T-helper 2 cell treated with Interferon-gamma antibody and Interleukin-4, amounts not matched to agents 5 μg/mL and 100 μg/mL, for 36 hours (primary cell): ENCODE data around the gene PCDHB15.
"Not testable (repeated sequence)": the region's sequence is repeated elsewhere in the genome, so short reads cannot be mapped to it uniquely, and the experiment has no call there.

Experiments used
- DNase-seq: peaks from one replicate; pipeline ENCODE4 v3.0.0; 2021; ENCODE audit warnings: low spot score
- H3K27ac Mint-ChIP-seq: one replicate; pipeline ENCODE4 v1.8.0; 2021; ENCODE audit warnings: mild to moderate bottlenecking, mixed read lengths
- H3K27me3 Mint-ChIP-seq: one replicate; pipeline ENCODE4 v1.8.0; 2021; ENCODE audit warnings: low read depth, mixed read lengths
- H3K36me3 Mint-ChIP-seq: one replicate; pipeline ENCODE4 v1.8.0; 2021; ENCODE audit warnings: low read depth, mixed read lengths
- H3K4me1 Mint-ChIP-seq: one replicate; pipeline ENCODE4 v1.8.0; 2021; ENCODE audit warnings: low read depth, mixed read lengths
- H3K4me3 Mint-ChIP-seq: one replicate; pipeline ENCODE4 v1.8.0; 2022; ENCODE audit warnings: mild to moderate bottlenecking, moderate library complexity, mixed read lengths
- H3K9me3 Mint-ChIP-seq: one replicate; pipeline ENCODE4 v1.8.0; 2021; ENCODE audit warnings: mixed read lengths

PCDHB15 gene

GRCh38 chr5:141224844-141225243 lies 20.4 kb upstream of the PCDHB15 start:
- H3K27me3 Mint-ChIP-seq, H3K27ac Mint-ChIP-seq, H3K4me3 Mint-ChIP-seq, H3K36me3 Mint-ChIP-seq, DNase-seq, H3K4me1 Mint-ChIP-seq: not testable (repeated sequence)
- peaks cover 31% of the 10 kb centered on the region for H3K9me3 Mint-ChIP-seq

GRCh38 chr5:141225421-141225820 lies 19.8 kb upstream of the PCDHB15 start:
- H3K36me3 Mint-ChIP-seq, H3K27me3 Mint-ChIP-seq, H3K27ac Mint-ChIP-seq, H3K4me1 Mint-ChIP-seq, DNase-seq, H3K4me3 Mint-ChIP-seq: not testable (repeated sequence)
- H3K9me3 Mint-ChIP-seq = peaks cover 27% of the 10 kb centered on the region

- H3K36me3 Mint-ChIP-seq = no peaks in the 10 kb centered on the region
- peaks cover 37% of the 10 kb centered on the region for H3K9me3 Mint-ChIP-seq
- H3K27ac Mint-ChIP-seq = no peak overlapping the region
- H3K4me1 Mint-ChIP-seq = no peaks in the 10 kb centered on the region
- H3K27me3 Mint-ChIP-seq = no peaks in the 10 kb centered on the region
- H3K4me3 Mint-ChIP-seq = no peak overlapping the region
- DNase-seq = no peak
Measured at GRCh38 chr5:141234109-141234667, 11.0 kb upstream of the PCDHB15 start.

- H3K4me3 Mint-ChIP-seq, H3K36me3 Mint-ChIP-seq, H3K4me1 Mint-ChIP-seq, H3K27ac Mint-ChIP-seq, H3K27me3 Mint-ChIP-seq, DNase-seq: not testable (repeated sequence)
- peaks cover 51% of the 10 kb centered on the region for H3K9me3 Mint-ChIP-seq
Measured at GRCh38 chr5:141235922-141236321, 9.3 kb upstream of the PCDHB15 start.

- Mint-ChIP-seq H3K27me3 (no peaks in the 10 kb centered on the region), H3K4me1 (no peaks in the 10 kb centered on the region), H3K9me3 (peaks cover 46% of the 10 kb centered on the region), H3K4me3 (no peak overlapping the region), H3K27ac (peak overlapping the region; percentile 65), H3K36me3 (no peaks in the 10 kb centered on the region)
- no peak for DNase-seq
Measured at GRCh38 chr5:141236516-141237313, 8.5 kb upstream of the PCDHB15 start.

DNA sequence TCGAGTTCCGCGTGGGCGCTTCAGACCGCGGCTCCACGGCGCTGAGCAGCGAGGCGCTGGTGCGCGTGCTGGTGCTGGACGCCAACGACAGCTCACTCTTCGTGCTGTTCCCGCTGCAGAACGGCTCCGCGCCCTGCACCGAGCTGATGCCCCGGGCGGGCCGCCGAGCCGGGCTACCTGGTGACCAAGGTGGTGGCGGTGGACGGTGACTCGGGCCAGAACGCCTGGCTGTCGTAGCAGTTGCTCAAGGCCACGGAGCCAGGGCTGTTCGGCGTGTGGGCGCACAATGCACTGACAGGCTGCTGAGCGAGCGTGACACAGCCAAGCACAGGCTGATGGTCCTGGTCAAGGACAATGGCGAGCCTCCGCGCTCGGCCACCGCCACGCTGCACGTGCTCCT lies 3.7 kb upstream of the PCDHB15 start:
- Mint-ChIP-seq H3K4me1 (no peaks in the 10 kb centered on the region), H3K9me3 (peaks cover 59% of the 10 kb centered on the region), H3K4me3 (no peak overlapping the region), H3K27me3 (no peaks in the 10 kb centered on the region), H3K27ac (no peak overlapping the region), H3K36me3 (no peaks in the 10 kb centered on the region)
- DNase-seq = no peak

- H3K36me3 Mint-ChIP-seq, H3K4me3 Mint-ChIP-seq, H3K27me3 Mint-ChIP-seq, H3K4me1 Mint-ChIP-seq, H3K27ac Mint-ChIP-seq, DNase-seq: not testable (repeated sequence)
- peaks cover 65% of the 10 kb centered on the region for H3K9me3 Mint-ChIP-seq
Measured at GRCh38 chr5:141246971-141247370, 1.8 kb downstream of the PCDHB15 start.

DNA sequence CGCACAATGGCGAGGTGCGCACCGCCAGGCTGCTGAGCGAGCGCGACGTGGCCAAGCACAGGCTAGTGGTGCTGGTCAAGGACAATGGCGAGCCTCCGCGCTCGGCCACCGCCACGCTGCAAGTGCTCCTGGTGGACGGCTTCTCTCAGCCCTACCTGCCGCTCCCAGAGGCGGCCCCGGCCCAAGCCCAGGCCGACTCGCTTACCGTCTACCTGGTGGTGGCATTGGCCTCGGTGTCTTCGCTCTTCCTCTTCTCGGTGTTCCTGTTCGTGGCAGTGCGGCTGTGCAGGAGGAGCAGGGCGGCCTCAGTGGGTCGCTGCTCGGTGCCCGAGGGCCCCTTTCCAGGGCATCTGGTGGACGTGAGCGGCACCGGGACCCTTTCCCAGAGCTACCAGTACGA lies 2.2 kb downstream of the PCDHB15 start:
- H3K27me3 Mint-ChIP-seq, H3K4me3 Mint-ChIP-seq, H3K27ac Mint-ChIP-seq, H3K4me1 Mint-ChIP-seq, H3K36me3 Mint-ChIP-seq, DNase-seq: not testable (repeated sequence)
- H3K9me3 Mint-ChIP-seq = peaks cover 62% of the 10 kb centered on the region

DNA sequence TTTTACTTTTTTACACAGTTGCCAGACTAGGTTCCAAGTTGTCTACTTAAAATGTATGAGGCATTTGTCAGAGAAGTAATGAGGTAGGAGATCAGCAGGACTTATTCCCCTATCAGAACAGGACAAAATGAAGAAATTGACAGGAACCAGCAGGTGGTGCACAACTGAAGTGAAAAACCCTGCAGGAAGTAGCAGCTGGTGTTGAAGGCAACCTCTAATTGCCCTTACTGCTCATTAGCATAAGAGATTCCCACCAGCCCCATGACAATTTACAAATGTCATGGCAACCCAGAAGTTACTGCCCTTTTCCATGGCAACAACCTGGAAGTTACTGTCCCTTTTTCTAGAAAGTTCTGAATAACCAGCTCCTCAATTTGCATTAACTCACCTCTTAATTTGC lies 5.4 kb downstream of the PCDHB15 start:
- Mint-ChIP-seq H3K9me3 (peaks cover 63% of the 10 kb centered on the region), H3K27me3 (no peaks in the 10 kb centered on the region), H3K36me3 (peaks cover 2% of the 10 kb centered on the region), H3K27ac (no peak overlapping the region), H3K4me3 (no peak overlapping the region), H3K4me1 (no peaks in the 10 kb centered on the region)
- no peak for DNase-seq

GRCh38 chr5:141258464-141258863 lies 13.3 kb downstream of the PCDHB15 start:
- Mint-ChIP-seq H3K27ac (no peak overlapping the region), H3K9me3 (peaks cover 83% of the 10 kb centered on the region), H3K27me3 (no peaks in the 10 kb centered on the region)

DNA sequence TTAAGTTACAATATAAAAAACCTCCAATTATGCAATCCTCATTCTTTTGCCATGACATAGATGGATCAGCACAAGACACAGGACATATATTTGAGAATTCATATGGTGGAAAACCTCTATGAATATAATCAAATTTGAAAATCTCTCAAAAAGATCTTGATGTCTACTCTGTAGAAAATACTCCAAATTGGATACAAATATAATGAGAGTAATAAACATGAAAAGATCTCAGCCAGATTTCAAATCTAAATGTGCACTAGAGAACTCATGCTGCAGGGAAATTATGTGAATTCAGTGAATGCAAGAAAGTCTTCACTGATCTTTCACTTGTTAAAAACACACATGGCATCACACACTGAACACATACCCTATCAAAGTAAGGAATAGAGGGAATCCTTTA lies 13.8 kb downstream of the PCDHB15 start:
- DNase-seq = no peak
- no peak overlapping the region for H3K27ac Mint-ChIP-seq
- no peaks in the 10 kb centered on the region for H3K27me3 Mint-ChIP-seq
- H3K4me3 Mint-ChIP-seq = no peak overlapping the region
- peaks cover 7% of the 10 kb centered on the region for H3K36me3 Mint-ChIP-seq
- H3K4me1 Mint-ChIP-seq = no peaks in the 10 kb centered on the region
- peaks cover 81% of the 10 kb centered on the region for H3K9me3 Mint-ChIP-seq

More at GRCh38 chr5:141258464-141258863, 13.3 kb downstream of the PCDHB15 start:
- Mint-ChIP-seq H3K36me3 (peaks cover 7% of the 10 kb centered on the region), H3K4me1 (no peaks in the 10 kb centered on the region), H3K4me3 (no peak overlapping the region)
- DNase-seq = no peak

DNA sequence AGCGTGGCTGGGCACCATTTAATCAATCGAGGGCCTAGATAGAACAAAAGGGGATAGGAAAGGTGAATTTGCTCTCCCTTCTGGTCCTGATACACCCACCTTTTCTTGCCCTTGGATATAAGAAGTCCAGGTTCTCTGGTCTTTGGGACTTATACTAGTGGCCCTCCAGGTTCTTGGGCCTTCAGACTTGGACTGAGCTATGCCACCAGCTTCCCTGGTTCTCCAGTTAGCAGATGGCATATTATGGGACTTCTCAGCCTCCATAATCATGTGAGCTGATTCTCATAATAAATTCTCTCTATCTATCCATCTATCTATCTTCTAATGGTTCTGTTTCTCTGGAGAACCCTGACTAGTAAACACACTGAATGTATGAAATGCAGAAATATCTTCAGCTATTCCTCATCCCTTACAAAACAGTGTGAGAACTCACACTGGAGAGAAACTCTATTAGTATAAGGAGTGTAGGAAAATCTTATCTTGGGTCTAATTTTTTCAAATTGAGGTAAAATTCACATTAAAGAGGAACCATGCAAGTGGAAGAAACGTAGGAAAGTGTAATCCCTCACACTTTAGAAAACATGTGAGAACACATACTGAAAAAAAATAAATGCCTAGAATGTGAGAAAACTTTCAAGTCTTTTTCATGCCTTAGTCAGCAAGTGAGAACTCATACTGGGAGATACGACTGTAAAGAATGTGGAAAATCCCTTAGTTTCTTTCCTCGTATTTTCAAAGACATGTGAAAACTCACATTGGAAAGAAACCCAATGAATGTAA lies 15.5 kb downstream of the PCDHB15 start:
- Mint-ChIP-seq H3K4me3 (no peak overlapping the region), H3K9me3 (peaks cover 79% of the 10 kb centered on the region), H3K36me3 (peaks cover 5% of the 10 kb centered on the region), H3K4me1 (no peaks in the 10 kb centered on the region), H3K27ac (no peak overlapping the region), H3K27me3 (no peaks in the 10 kb centered on the region)
- DNase-seq = no peak

DNA sequence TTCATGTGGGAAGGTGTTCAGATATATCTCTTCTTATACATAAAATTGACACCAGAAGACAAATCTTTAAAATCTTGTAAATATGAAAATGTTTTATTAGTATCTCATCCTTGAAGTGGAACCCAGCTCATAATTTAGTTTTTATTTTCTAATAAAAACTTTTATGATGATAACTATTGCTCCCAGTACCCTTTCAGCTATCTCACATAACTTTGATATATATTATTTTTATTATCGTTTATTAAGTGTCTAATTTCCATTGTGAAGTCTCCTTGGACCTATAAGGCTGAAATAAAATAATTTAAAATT lies 16.0 kb downstream of the PCDHB15 start:
- Mint-ChIP-seq H3K9me3 (peaks cover 79% of the 10 kb centered on the region), H3K36me3 (peaks cover 5% of the 10 kb centered on the region)

DNA sequence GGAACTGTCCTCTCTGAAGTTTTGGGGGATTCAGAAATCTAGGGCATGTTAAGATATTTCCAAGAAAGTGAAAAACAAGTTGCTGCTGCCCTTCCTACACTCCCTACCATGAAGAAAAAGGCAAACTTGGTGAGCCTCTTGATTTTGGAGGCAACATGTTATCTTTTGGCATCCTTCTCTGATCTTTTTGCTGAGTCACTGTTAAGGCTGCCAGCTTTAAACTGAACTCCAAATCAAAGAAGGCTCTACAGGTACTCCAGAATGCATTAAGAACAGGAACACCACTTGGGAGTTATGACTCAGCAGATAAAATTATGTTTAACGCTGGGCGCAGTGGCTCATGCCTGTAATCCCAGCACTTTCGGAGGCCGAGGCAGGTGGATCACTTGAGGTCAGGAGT lies 24.0 kb downstream of the PCDHB15 start:
- Mint-ChIP-seq H3K27ac (no peak overlapping the region), H3K9me3 (peaks cover 65% of the 10 kb centered on the region), H3K4me3 (no peak overlapping the region), H3K36me3 (peaks cover 2% of the 10 kb centered on the region), H3K4me1 (no peaks in the 10 kb centered on the region), H3K27me3 (no peaks in the 10 kb centered on the region)
- DNase-seq = no peak

More for the DNA sequence above, 16.0 kb downstream of the PCDHB15 start:
- Mint-ChIP-seq H3K27ac (no peak overlapping the region), H3K27me3 (no peaks in the 10 kb centered on the region), H3K4me3 (no peak overlapping the region), H3K4me1 (no peaks in the 10 kb centered on the region)
- DNase-seq = no peak
